ENCODE results near the gene PPM1D.
A peak's percentile ranks its signal among the peaks of the same experiment; 100 is the strongest.
"Not testable (repeated sequence)": the region's sequence is repeated elsewhere in the genome, so short reads cannot be mapped to it uniquely, and the experiment has no call there.

Gene PPM1D

GRCh38 chr17:60659156-60659555 lies 59.2 kb downstream of the PPM1D start:
- Histone ChIP-seq H3K27ac (no peak overlapping the region), H3K4me2 (no peak overlapping the region), H3K4me3 (no peak overlapping the region), H3K9me3 (replicated peaks in 1 of 11) (no peaks in the 10 kb centered on the region), H3K4me1 (peaks cover 0 to 8% (median 0%) of the 10 kb centered on the region in 10 experiments; a peak in 2 of 20 replicates), H3K36me3 (peaks cover 57 to 99% (median 92%) of the 10 kb centered on the region in 11 experiments), H3K27me3 (no peaks in the 10 kb centered on the region), H4K20me1 (peaks cover 9 to 73% (median 35%) of the 10 kb centered on the region in 11 experiments; a peak in 19 of 22 replicates), H3K9ac (no peak overlapping the region)
- no peak for TF ChIP-seq Cebpa-rat (IDR thresholded peaks at IDR 0.05)

- Histone ChIP-seq H3K4me3 (no peak overlapping the region), H3K27ac (no peak overlapping the region), H3K27me3 (no peaks in the 10 kb centered on the region), H3K4me2 (no peak overlapping the region), H3K9me3 (replicated peaks in 1 of 11) (no peaks in the 10 kb centered on the region), H3K4me1 (peaks cover 0 to 9% (median 0%) of the 10 kb centered on the region in 10 experiments; a peak in 2 of 20 replicates), H3K9ac (no peak overlapping the region), H3K36me3 (peaks cover 66 to 99% (median 93%) of the 10 kb centered on the region in 11 experiments), H4K20me1 (peaks cover 3 to 57% (median 21%) of the 10 kb centered on the region in 11 experiments; a peak in 14 of 22 replicates)
- no peak for TF ChIP-seq Cebpa-rat (IDR thresholded peaks at IDR 0.05)
Measured at GRCh38 chr17:60661489-60661888, 61.5 kb downstream of the PPM1D start.

GRCh38 chr17:60664022-60664421 lies 64.0 kb downstream of the PPM1D start:
- no peak overlapping the region for H3K9ac ChIP-seq
- no peaks in the 10 kb centered on the region for H3K27me3 ChIP-seq
- no peak overlapping the region for H3K4me3 ChIP-seq
- peaks cover 45 to 80% (median 73%) of the 10 kb centered on the region in 11 experiments for H3K36me3 ChIP-seq
- H4K20me1 ChIP-seq: peaks cover 0 to 40% (median 17%) of the 10 kb centered on the region in 11 experiments; a peak in 14 of 22 replicates
- H3K4me1 ChIP-seq: peaks cover 0 to 21% (median 0%) of the 10 kb centered on the region in 10 experiments; a peak in 4 of 20 replicates
- H3K9me3 ChIP-seq (replicated peaks in 1 of 11): no peaks in the 10 kb centered on the region
- TF ChIP-seq Cebpa-rat (IDR thresholded peaks at IDR 0.05): no peak
- no peak overlapping the region; a peak in 1 of 22 replicates for H3K27ac ChIP-seq
- H3K4me2 ChIP-seq: no peak overlapping the region

- no peak overlapping the region for H3K4me3 ChIP-seq
- no peaks in the 10 kb centered on the region for H3K27me3 ChIP-seq
- no peak overlapping the region for H3K27ac ChIP-seq
- H3K9me3 ChIP-seq (replicated peaks in 1 of 11): no peaks in the 10 kb centered on the region
- H3K9ac ChIP-seq: no peak overlapping the region
- peaks cover 0 to 35% (median 15%) of the 10 kb centered on the region in 11 experiments; a peak in 14 of 22 replicates for H4K20me1 ChIP-seq
- no peak overlapping the region for H3K4me2 ChIP-seq
- peaks cover 0 to 19% (median 0%) of the 10 kb centered on the region in 10 experiments; a peak in 4 of 20 replicates for H3K4me1 ChIP-seq
- H3K36me3 ChIP-seq: peaks cover 45 to 65% (median 59%) of the 10 kb centered on the region in 11 experiments
- TF ChIP-seq Cebpa-rat (IDR thresholded peaks at IDR 0.05): no peak
Measured at GRCh38 chr17:60665602-60666001, 65.6 kb downstream of the PPM1D start.

- H3K4me3 ChIP-seq; H3K9ac ChIP-seq; H3K9me3 ChIP-seq (replicated peaks in 1 of 11); H3K27me3 ChIP-seq; H3K27ac ChIP-seq: not testable (repeated sequence)
- Histone ChIP-seq H3K4me1 (peaks cover 0 to 16% (median 0%) of the 10 kb centered on the region in 10 experiments; a peak in 4 of 20 replicates), H3K36me3 (peaks cover 26 to 34% (median 32%) of the 10 kb centered on the region in 11 experiments), H3K4me2 (peak overlapping the region in 2 of 11 experiments; percentile 16 to 52; a peak in 3 of 22 replicates), H4K20me1 (peaks cover 0 to 15% (median 0%) of the 10 kb centered on the region in 11 experiments; a peak in 7 of 22 replicates)
Measured at GRCh38 chr17:60668741-60669140, 68.7 kb downstream of the PPM1D start.

- no peaks in the 10 kb centered on the region for H4K20me1 ChIP-seq
- H3K9ac ChIP-seq: no peak overlapping the region
- H3K4me1 ChIP-seq: peaks cover 0 to 14% (median 1%) of the 10 kb centered on the region in 10 experiments; a peak in 12 of 20 replicates
- peaks cover 0 to 12% (median 5%) of the 10 kb centered on the region in 11 experiments; a peak in 8 of 22 replicates for H3K9me3 ChIP-seq (replicated peaks in 1 of 11)
- H3K27ac ChIP-seq: no peak overlapping the region
- H3K36me3 ChIP-seq: peaks cover 2 to 7% (median 6%) of the 10 kb centered on the region in 11 experiments; a peak in 19 of 22 replicates
- no peaks in the 10 kb centered on the region for H3K27me3 ChIP-seq
- no peak overlapping the region for H3K4me3 ChIP-seq
- TF ChIP-seq Cebpa-rat (IDR thresholded peaks at IDR 0.05): no peak
- no peak overlapping the region for H3K4me2 ChIP-seq
Measured at GRCh38 chr17:60671482-60671881, 71.5 kb downstream of the PPM1D start.

- H3K27me3 ChIP-seq, H3K4me3 ChIP-seq, H3K4me2 ChIP-seq, H3K27ac ChIP-seq, H3K9ac ChIP-seq, H4K20me1 ChIP-seq, H3K36me3 ChIP-seq: not testable (repeated sequence)
- H3K4me1 ChIP-seq: peaks cover 14 to 18% (median 15%) of the 10 kb centered on the region in 10 experiments
- peaks cover 0 to 12% (median 5%) of the 10 kb centered on the region in 11 experiments; a peak in 8 of 22 replicates for H3K9me3 ChIP-seq (replicated peaks in 1 of 11)
Measured at GRCh38 chr17:60674637-60675036, 74.6 kb downstream of the PPM1D start.

GRCh38 chr17:60675997-60676396 lies 76.0 kb downstream of the PPM1D start:
- Histone ChIP-seq H3K4me3 (no peak overlapping the region), H3K4me1 (peaks cover 14 to 18% (median 15%) of the 10 kb centered on the region in 10 experiments), H3K27me3 (no peaks in the 10 kb centered on the region), H3K9ac (no peak overlapping the region), H3K9me3 (replicated peaks in 1 of 11) (peaks cover 0 to 12% (median 5%) of the 10 kb centered on the region in 11 experiments; a peak in 8 of 22 replicates), H3K27ac (no peak overlapping the region), H4K20me1 (no peaks in the 10 kb centered on the region), H3K36me3 (peaks cover 0 to 8% (median 0%) of the 10 kb centered on the region in 11 experiments; a peak in 3 of 22 replicates), H3K4me2 (no peak overlapping the region)
- no peak for TF ChIP-seq Cebpa-rat (IDR thresholded peaks at IDR 0.05)

GRCh38 chr17:60676758-60677307 lies 76.8 kb downstream of the PPM1D start:
- Histone ChIP-seq H3K36me3 (peaks cover 0 to 8% (median 0%) of the 10 kb centered on the region in 11 experiments; a peak in 3 of 22 replicates), H3K9me3 (replicated peaks in 1 of 11) (peaks cover 0 to 12% (median 5%) of the 10 kb centered on the region in 11 experiments; a peak in 8 of 22 replicates), H3K9ac (peak overlapping the region; percentile 76 to 91 (median 86)), H3K4me3 (peak overlapping the region; percentile 64 to 83 (median 78)), H3K4me2 (peak overlapping the region; percentile 78 to 98 (median 90)), H3K27me3 (no peaks in the 10 kb centered on the region), H4K20me1 (no peaks in the 10 kb centered on the region), H3K4me1 (peaks cover 14 to 18% (median 15%) of the 10 kb centered on the region in 10 experiments), H3K27ac (peak overlapping the region; percentile 14 to 78 (median 64); a peak in 19 of 22 replicates)
- no peak for TF ChIP-seq Cebpa-rat (IDR thresholded peaks at IDR 0.05)

Measured in BLaER1 treated with 17β-estradiol and CSF1 and Interleukin-3, amounts not matched to agents 10 nM and 100 nM (cell line).